ENCODE data around the gene FMN2.
A peak's percentile ranks its signal among the peaks of the same experiment; 100 is the strongest.

The FMN2 gene

DNA sequence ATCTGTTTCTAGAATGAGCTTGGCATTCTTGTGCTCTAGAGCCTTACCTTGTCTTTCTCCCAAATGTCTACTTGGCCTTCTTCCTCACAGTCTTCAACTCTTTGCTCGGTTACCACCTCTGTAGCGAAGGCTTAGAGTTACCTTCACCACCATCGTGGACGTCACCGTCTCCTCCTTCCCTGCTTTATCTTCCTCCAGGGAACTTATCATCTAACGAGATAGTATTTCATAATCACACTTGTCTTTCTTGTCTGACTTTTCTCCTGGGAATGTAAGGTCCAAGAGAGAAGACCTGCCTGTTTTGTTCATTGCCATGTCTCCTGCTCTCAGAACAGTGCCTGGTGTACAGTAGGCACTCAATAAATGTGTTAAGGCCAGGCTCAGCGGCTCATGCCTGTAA is 404.7 kb downstream of the FMN2 start (continued):
- no peak for TF ChIP-seq ZSCAN23 (tag by site-specific recombination; IDR thresholded peaks at IDR 0.05)
- TF ChIP-seq TRIM28 (IDR thresholded peaks at IDR 0.05; ENCODE audit: borderline replicate concordance, low read length): no peak
- TF ChIP-seq ZNF274 (IDR thresholded peaks at IDR 0.05; ENCODE audit: low read length): no peak
- no peak for TF ChIP-seq ZNF274 (tag by site-specific recombination; IDR thresholded peaks at IDR 0.05; ENCODE audit: borderline replicate concordance)
- TF ChIP-seq SP2 (tag by site-specific recombination; IDR thresholded peaks at IDR 0.05): no peak
- TF ChIP-seq, protein P1, sequence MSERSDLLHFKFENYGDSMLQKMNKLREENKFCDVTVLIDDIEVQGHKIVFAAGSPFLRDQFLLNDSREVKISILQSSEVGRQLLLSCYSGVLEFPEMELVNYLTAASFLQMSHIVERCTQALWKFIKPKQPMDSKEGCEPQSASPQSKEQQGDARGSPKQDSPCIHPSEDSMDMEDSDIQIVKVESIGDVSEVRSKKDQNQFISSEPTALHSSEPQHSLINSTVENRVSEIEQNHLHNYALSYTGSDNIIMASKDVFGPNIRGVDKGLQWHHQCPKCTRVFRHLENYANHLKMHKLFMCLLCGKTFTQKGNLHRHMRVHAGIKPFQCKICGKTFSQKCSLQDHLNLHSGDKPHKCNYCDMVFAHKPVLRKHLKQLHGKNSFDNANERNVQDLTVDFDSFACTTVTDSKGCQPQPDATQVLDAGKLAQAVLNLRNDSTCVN (tag by site-specific recombination; optimal IDR thresholded peaks at IDR 0.05): no peak
- TF ChIP-seq ZNF121 (tag by site-specific recombination; IDR thresholded peaks at IDR 0.05): no peak
- TF ChIP-seq ZNF155 (tag by site-specific recombination; IDR thresholded peaks at IDR 0.05): no peak

DNA sequence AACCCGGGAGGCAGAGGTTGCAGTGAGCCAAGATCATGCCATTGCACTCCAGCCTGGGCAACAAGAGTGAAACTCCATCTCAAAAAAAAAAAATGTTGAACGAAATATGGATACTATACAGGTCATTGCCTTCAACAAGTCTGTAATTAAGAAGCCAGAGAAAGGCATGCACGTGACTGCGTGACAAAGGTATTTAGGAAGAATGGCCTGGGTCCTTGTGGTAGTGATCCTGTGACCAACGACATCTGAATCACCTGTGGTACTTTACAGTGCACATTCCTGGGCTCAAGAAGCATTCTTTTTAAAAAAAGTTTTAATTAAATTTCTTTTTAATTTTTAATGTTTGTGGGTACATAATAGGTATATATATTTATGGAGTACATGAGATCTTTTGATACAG is 405.3 kb downstream of the FMN2 start:
- TF ChIP-seq SCRT1 (tag by site-specific recombination; IDR thresholded peaks at IDR 0.05; ENCODE audit: borderline replicate concordance) (0 out of 2 replicates have a peak, but pooled peaks have one; percentile 12), SCRT2 (tag by site-specific recombination; IDR thresholded peaks at IDR 0.05) (0 out of 2 replicates have a peak, but pooled peaks have one; percentile 29), ZNF76 (tag by site-specific recombination; IDR thresholded peaks at IDR 0.05; ENCODE audit: borderline replicate concordance, low read depth) (no peak)
- TF ChIP-seq, protein P2, sequence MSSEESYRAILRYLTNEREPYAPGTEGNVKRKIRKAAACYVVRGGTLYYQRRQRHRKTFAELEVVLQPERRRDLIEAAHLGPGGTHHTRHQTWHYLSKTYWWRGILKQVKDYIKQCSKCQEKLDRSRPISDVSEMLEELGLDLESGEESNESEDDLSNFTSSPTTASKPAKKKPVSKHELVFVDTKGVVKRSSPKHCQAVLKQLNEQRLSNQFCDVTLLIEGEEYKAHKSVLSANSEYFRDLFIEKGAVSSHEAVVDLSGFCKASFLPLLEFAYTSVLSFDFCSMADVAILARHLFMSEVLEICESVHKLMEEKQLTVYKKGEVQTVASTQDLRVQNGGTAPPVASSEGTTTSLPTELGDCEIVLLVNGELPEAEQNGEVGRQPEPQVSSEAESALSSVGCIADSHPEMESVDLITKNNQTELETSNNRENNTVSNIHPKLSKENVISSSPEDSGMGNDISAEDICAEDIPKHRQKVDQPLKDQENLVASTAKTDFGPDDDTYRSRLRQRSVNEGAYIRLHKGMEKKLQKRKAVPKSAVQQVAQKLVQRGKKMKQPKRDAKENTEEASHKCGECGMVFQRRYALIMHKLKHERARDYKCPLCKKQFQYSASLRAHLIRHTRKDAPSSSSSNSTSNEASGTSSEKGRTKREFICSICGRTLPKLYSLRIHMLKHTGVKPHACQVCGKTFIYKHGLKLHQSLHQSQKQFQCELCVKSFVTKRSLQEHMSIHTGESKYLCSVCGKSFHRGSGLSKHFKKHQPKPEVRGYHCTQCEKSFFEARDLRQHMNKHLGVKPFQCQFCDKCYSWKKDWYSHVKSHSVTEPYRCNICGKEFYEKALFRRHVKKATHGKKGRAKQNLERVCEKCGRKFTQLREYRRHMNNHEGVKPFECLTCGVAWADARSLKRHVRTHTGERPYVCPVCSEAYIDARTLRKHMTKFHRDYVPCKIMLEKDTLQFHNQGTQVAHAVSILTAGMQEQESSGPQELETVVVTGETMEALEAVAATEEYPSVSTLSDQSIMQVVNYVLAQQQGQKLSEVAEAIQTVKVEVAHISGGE (tag by site-specific recombination; conservative IDR thresholded peaks at IDR 0.05; ENCODE audit: low read depth): no peak
- TF ChIP-seq, protein P3, sequence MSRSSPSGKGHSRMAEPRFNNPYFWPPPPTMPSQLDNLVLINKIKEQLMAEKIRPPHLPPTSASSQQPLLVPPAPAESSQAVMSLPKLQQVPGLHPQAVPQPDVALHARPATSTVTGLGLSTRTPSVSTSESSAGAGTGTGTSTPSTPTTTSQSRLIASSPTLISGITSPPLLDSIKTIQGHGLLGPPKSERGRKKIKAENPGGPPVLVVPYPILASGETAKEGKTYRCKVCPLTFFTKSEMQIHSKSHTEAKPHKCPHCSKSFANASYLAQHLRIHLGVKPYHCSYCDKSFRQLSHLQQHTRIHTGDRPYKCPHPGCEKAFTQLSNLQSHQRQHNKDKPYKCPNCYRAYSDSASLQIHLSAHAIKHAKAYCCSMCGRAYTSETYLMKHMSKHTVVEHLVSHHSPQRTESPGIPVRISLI (tag by site-specific recombination; IDR thresholded peaks at IDR 0.05): no peak
- H3K4me1 ChIP-seq (ENCODE audit: control insufficient read depth, insufficient read depth, low read length): no peaks in the 10 kb centered on the region
- H3K36me3 ChIP-seq (ENCODE audit: control insufficient read depth in 2 of 2, insufficient read depth in 1 of 2, low read length in 2 of 2): no peaks in the 10 kb centered on the region
- H3K9me3 ChIP-seq (ENCODE audit: control insufficient read depth, insufficient read depth, low read depth, low read length): no peaks in the 10 kb centered on the region
- no peak overlapping the region for H3K27ac ChIP-seq (ENCODE audit: extremely low read depth, low read depth, low read length)
- ChIA-PET POLR2A (no interaction called here), CTCF (interaction anchor here (0.7 kb wide), 1 partner anchor 600 kb away, joined by 3 read pairs; no protein-coding TSS in a partner anchor)
- H3K4me3 ChIP-seq (ENCODE audit: low read depth, low read length): no peak overlapping the region

DNA sequence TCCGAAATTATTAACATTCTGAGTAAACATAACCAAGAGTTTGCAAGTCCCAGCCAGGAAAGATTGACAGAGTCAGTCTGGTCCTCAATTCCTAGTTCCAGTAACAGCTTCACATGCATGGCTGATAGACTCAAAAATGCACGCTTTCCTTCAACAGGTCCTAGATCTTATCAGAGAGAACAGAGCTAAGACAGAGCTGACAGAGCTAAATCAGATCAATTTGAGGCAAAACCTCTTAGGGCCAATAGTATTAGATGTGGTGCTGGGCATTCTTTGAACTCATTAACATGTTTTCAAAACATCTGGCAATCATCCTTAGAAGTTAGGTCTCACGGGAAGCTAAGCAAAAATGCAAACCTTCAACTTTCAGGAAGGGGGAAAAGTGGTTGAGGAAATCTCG is 406.2 kb downstream of the FMN2 start:
- CTCF ChIA-PET: no interaction called here
- TF ChIP-seq SCRT2 (tag by site-specific recombination; IDR thresholded peaks at IDR 0.05): peak; percentile 56
- TF ChIP-seq ZNF624 (tag by site-specific recombination; IDR thresholded peaks at IDR 0.05): no peak
- TF ChIP-seq, protein P4, sequence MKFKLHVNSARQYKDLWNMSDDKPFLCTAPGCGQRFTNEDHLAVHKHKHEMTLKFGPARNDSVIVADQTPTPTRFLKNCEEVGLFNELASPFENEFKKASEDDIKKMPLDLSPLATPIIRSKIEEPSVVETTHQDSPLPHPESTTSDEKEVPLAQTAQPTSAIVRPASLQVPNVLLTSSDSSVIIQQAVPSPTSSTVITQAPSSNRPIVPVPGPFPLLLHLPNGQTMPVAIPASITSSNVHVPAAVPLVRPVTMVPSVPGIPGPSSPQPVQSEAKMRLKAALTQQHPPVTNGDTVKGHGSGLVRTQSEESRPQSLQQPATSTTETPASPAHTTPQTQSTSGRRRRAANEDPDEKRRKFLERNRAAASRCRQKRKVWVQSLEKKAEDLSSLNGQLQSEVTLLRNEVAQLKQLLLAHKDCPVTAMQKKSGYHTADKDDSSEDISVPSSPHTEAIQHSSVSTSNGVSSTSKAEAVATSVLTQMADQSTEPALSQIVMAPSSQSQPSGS (tag by site-specific recombination; IDR thresholded peaks at IDR 0.05; ENCODE audit: low read depth): no peak
- no peaks in the 10 kb centered on the region for H3K36me3 ChIP-seq (ENCODE audit: control insufficient read depth in 2 of 2, insufficient read depth in 1 of 2, low read length in 2 of 2)
- no peak overlapping the region for H3K4me3 ChIP-seq (ENCODE audit: low read depth, low read length)
- POLR2A ChIA-PET: interaction anchor here (0.5 to 0.6 kb wide), 2 partner anchors 10 to 399 kb away, joined by 3 to 5 read pairs; no protein-coding TSS in a partner anchor
- H3K9me3 ChIP-seq (ENCODE audit: control insufficient read depth, insufficient read depth, low read depth, low read length): no peaks in the 10 kb centered on the region
- H3K27ac ChIP-seq (ENCODE audit: extremely low read depth, low read depth, low read length): no peak overlapping the region
- H3K4me1 ChIP-seq (ENCODE audit: control insufficient read depth, insufficient read depth, low read length): no peaks in the 10 kb centered on the region
